ENCODE data around the gene ZNF865. TPM values are rescaled to one million over a fixed set of nuclear protein-coding genes. Genes with fewer than 3 reads are reported as not detected.

ZNF865 gene
- total RNA-seq, 1 experiment from 2014 or later: 21.7 TPM

DNA sequence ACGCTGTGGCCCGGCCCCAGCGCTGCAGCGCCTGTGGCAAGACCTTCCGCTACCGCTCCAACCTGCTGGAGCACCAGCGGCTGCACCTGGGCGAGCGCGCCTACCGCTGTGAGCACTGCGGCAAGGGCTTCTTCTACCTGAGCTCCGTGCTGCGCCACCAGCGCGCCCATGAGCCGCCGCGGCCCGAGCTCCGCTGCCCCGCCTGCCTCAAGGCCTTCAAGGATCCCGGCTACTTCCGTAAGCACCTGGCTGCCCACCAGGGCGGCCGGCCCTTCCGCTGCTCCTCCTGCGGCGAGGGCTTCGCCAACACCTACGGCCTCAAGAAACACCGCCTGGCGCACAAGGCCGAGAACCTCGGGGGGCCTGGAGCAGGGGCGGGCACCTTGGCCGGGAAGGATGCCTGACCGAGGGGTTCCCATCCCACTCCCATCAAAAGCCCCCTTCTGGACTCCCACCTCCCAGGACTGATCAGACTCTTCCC is 11.0 kb downstream of the ZNF865 start:
- DNase-seq (ENCODE audit: low spot score) (no peak), ATAC-seq (no peak)
- H3K4me1 Mint-ChIP-seq: 0 out of 2 replicates have a peak, but pooled peaks cover 3% of the 10 kb centered on the region
- peaks cover 19% of the 10 kb centered on the region for H3K36me3 Mint-ChIP-seq
- H3K27me3 Mint-ChIP-seq (ENCODE audit: low read depth): peaks cover 3% of the 10 kb centered on the region; the same call in 1 of the 2 replicates
- H3K9me3 Mint-ChIP-seq: 0 out of 2 replicates have a peak, but pooled peaks cover 3% of the 10 kb centered on the region
- H3K4me3 Mint-ChIP-seq: no peak overlapping the region
- H3K27ac Mint-ChIP-seq: 0 out of 2 replicates have a peak overlapping the region, but pooled peaks have one; percentile 53
- CTCF ChIA-PET: interaction anchor here (2.3 kb wide), 1 partner anchor 10 kb away, joined by 5 read pairs; no protein-coding TSS in a partner anchor
- TF ChIP-seq ZNF121 (CRISPR knock-in tag; IDR thresholded peaks at IDR 0.05) (no peak), GRHL2 (CRISPR knock-in tag; IDR thresholded peaks at IDR 0.05; ENCODE audit: insufficient replicate concordance, severe bottlenecking) (no peak), ETV6 (CRISPR knock-in tag; IDR thresholded peaks at IDR 0.05) (no peak), PRRX2 (CRISPR knock-in tag; IDR thresholded peaks at IDR 0.05) (no peak), ELF4 (CRISPR knock-in tag; IDR thresholded peaks at IDR 0.05; ENCODE audit: low read depth) (no peak), SP1 (CRISPR knock-in tag; conservative IDR thresholded peaks at IDR 0.05) (no peak), ZNF317 (CRISPR knock-in tag; IDR thresholded peaks at IDR 0.05; ENCODE audit: borderline replicate concordance, low read depth) (no peak), SMAD4 (CRISPR knock-in tag; IDR thresholded peaks at IDR 0.05) (no peak), CREM (CRISPR knock-in tag; IDR thresholded peaks at IDR 0.05) (no peak), NFE2L1 (CRISPR knock-in tag; IDR thresholded peaks at IDR 0.05) (no peak)
- TF ChIP-seq, protein P1, sequence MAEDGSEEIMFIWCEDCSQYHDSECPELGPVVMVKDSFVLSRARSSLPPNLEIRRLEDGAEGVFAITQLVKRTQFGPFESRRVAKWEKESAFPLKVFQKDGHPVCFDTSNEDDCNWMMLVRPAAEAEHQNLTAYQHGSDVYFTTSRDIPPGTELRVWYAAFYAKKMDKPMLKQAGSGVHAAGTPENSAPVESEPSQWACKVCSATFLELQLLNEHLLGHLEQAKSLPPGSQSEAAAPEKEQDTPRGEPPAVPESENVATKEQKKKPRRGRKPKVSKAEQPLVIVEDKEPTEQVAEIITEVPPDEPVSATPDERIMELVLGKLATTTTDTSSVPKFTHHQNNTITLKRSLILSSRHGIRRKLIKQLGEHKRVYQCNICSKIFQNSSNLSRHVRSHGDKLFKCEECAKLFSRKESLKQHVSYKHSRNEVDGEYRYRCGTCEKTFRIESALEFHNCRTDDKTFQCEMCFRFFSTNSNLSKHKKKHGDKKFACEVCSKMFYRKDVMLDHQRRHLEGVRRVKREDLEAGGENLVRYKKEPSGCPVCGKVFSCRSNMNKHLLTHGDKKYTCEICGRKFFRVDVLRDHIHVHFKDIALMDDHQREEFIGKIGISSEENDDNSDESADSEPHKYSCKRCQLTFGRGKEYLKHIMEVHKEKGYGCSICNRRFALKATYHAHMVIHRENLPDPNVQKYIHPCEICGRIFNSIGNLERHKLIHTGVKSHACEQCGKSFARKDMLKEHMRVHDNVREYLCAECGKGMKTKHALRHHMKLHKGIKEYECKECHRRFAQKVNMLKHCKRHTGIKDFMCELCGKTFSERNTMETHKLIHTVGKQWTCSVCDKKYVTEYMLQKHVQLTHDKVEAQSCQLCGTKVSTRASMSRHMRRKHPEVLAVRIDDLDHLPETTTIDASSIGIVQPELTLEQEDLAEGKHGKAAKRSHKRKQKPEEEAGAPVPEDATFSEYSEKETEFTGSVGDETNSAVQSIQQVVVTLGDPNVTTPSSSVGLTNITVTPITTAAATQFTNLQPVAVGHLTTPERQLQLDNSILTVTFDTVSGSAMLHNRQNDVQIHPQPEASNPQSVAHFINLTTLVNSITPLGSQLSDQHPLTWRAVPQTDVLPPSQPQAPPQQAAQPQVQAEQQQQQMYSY (CRISPR knock-in tag; IDR thresholded peaks at IDR 0.05): no peak
- TF ChIP-seq, protein P2, sequence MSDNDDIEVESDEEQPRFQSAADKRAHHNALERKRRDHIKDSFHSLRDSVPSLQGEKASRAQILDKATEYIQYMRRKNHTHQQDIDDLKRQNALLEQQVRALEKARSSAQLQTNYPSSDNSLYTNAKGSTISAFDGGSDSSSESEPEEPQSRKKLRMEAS (CRISPR knock-in tag; IDR thresholded peaks at IDR 0.05): no peak
- TF ChIP-seq, protein P3, sequence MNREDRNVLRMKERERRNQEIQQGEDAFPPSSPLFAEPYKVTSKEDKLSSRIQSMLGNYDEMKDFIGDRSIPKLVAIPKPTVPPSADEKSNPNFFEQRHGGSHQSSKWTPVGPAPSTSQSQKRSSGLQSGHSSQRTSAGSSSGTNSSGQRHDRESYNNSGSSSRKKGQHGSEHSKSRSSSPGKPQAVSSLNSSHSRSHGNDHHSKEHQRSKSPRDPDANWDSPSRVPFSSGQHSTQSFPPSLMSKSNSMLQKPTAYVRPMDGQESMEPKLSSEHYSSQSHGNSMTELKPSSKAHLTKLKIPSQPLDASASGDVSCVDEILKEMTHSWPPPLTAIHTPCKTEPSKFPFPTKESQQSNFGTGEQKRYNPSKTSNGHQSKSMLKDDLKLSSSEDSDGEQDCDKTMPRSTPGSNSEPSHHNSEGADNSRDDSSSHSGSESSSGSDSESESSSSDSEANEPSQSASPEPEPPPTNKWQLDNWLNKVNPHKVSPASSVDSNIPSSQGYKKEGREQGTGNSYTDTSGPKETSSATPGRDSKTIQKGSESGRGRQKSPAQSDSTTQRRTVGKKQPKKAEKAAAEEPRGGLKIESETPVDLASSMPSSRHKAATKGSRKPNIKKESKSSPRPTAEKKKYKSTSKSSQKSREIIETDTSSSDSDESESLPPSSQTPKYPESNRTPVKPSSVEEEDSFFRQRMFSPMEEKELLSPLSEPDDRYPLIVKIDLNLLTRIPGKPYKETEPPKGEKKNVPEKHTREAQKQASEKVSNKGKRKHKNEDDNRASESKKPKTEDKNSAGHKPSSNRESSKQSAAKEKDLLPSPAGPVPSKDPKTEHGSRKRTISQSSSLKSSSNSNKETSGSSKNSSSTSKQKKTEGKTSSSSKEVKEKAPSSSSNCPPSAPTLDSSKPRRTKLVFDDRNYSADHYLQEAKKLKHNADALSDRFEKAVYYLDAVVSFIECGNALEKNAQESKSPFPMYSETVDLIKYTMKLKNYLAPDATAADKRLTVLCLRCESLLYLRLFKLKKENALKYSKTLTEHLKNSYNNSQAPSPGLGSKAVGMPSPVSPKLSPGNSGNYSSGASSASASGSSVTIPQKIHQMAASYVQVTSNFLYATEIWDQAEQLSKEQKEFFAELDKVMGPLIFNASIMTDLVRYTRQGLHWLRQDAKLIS (CRISPR knock-in tag; IDR thresholded peaks at IDR 0.05; ENCODE audit: borderline replicate concordance): no peak
- TF ChIP-seq, protein P4, sequence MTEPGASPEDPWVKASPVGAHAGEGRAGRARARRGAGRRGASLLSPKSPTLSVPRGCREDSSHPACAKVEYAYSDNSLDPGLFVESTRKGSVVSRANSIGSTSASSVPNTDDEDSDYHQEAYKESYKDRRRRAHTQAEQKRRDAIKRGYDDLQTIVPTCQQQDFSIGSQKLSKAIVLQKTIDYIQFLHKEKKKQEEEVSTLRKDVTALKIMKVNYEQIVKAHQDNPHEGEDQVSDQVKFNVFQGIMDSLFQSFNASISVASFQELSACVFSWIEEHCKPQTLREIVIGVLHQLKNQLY (CRISPR knock-in tag; IDR thresholded peaks at IDR 0.05): no peak
- POLR2A ChIA-PET: no interaction called here

DNA sequence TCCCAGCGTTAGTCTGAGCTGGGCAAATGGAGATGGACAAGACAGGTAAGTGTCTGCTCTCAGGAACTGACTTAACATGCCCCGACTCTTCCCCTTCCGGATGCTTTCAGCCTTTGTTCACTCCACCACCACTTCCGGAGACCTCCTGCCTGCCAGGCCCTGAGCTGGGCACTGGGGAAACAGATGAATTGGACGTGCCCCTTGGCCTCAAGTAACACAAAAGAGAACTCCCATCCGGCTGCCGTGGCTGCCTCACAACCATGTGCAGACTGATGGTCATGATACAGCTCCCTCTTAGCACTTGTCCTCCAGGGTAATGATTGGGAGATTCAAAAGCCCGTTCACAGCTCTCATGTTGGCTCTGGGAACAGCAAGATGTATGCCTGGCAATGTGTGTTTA is 12.0 kb downstream of the ZNF865 start:
- TF ChIP-seq KAT7 (CRISPR knock-in tag; IDR thresholded peaks at IDR 0.05; ENCODE audit: borderline replicate concordance) (no peak), PRRX2 (CRISPR knock-in tag; IDR thresholded peaks at IDR 0.05) (no peak), ZNF121 (CRISPR knock-in tag; IDR thresholded peaks at IDR 0.05) (no peak)
- TF ChIP-seq, protein P5, sequence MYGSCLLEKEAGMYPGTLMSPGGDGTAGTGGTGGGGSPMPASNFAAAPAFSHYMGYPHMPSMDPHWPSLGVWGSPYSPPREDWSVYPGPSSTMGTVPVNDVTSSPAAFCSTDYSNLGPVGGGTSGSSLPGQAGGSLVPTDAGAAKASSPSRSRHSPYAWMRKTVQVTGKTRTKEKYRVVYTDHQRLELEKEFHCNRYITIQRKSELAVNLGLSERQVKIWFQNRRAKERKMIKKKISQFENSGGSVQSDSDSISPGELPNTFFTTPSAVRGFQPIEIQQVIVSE (CRISPR knock-in tag; IDR thresholded peaks at IDR 0.05; ENCODE audit: borderline replicate concordance): no peak
- TF ChIP-seq, protein P6, sequence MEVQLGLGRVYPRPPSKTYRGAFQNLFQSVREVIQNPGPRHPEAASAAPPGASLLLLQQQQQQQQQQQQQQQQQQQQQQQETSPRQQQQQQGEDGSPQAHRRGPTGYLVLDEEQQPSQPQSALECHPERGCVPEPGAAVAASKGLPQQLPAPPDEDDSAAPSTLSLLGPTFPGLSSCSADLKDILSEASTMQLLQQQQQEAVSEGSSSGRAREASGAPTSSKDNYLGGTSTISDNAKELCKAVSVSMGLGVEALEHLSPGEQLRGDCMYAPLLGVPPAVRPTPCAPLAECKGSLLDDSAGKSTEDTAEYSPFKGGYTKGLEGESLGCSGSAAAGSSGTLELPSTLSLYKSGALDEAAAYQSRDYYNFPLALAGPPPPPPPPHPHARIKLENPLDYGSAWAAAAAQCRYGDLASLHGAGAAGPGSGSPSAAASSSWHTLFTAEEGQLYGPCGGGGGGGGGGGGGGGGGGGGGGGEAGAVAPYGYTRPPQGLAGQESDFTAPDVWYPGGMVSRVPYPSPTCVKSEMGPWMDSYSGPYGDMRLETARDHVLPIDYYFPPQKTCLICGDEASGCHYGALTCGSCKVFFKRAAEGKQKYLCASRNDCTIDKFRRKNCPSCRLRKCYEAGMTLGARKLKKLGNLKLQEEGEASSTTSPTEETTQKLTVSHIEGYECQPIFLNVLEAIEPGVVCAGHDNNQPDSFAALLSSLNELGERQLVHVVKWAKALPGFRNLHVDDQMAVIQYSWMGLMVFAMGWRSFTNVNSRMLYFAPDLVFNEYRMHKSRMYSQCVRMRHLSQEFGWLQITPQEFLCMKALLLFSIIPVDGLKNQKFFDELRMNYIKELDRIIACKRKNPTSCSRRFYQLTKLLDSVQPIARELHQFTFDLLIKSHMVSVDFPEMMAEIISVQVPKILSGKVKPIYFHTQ (CRISPR knock-in tag; IDR thresholded peaks at IDR 0.05): no peak
- TF ChIP-seq, protein P7, sequence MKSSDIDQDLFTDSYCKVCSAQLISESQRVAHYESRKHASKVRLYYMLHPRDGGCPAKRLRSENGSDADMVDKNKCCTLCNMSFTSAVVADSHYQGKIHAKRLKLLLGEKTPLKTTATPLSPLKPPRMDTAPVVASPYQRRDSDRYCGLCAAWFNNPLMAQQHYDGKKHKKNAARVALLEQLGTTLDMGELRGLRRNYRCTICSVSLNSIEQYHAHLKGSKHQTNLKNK (CRISPR knock-in tag; IDR thresholded peaks at IDR 0.05): no peak
- no peak for ATAC-seq
- no peak for DNase-seq (ENCODE audit: low spot score)
- POLR2A ChIA-PET: no interaction called here
- 0 out of 2 replicates have a peak, but pooled peaks cover 3% of the 10 kb centered on the region for H3K27me3 Mint-ChIP-seq (ENCODE audit: low read depth)
- H3K4me3 Mint-ChIP-seq: no peak overlapping the region
- H3K36me3 Mint-ChIP-seq: peaks cover 19% of the 10 kb centered on the region
- H3K9me3 Mint-ChIP-seq: 0 out of 2 replicates have a peak, but pooled peaks cover 3% of the 10 kb centered on the region
- H3K27ac Mint-ChIP-seq: peak overlapping the region; percentile 68; the same call in 1 of the 2 replicates
- 0 out of 2 replicates have a peak, but pooled peaks cover 3% of the 10 kb centered on the region for H3K4me1 Mint-ChIP-seq
- CTCF ChIA-PET: interaction anchor here (0.7 to 4.0 kb wide), 3 partner anchors 11 to 514 kb away, joined by 3 to 14 read pairs (median 9); partner anchors contain the start of gene ZNF865
